BLaER1 (cell line): Measurements from ENCODE around the gene TRIML1.
"Not testable (repeated sequence)": the region's sequence is repeated elsewhere in the genome, so short reads cannot be mapped to it uniquely, and the experiment has no call there.

ENCODE experiments used
- H3K27ac ChIP-seq: shearing (Covaris generic); formaldehyde crosslinking; 2 replicates; pipeline ENCODE4 v1.8.1; 2022
- H3K27me3 ChIP-seq: shearing (Covaris generic); formaldehyde crosslinking; 2 replicates; pipeline ENCODE4 v1.8.1; 2022
- H3K36me3 ChIP-seq: shearing (Covaris generic); formaldehyde crosslinking; 2 replicates; pipeline ENCODE4 v1.8.1; 2022
- H3K4me1 ChIP-seq: shearing (Covaris generic); formaldehyde crosslinking; 2 replicates; pipeline ENCODE4 v1.8.1; 2022
- H3K4me2 ChIP-seq: shearing (Covaris generic); formaldehyde crosslinking; 2 replicates; pipeline ENCODE4 v1.8.1; 2022
- H3K4me3 ChIP-seq: shearing (Covaris generic); formaldehyde crosslinking; 2 replicates; pipeline ENCODE4 v1.8.1; 2022
- H3K9ac ChIP-seq: shearing (Covaris generic); formaldehyde crosslinking; 2 replicates; pipeline ENCODE4 v1.8.1; 2022
- H3K9me3 ChIP-seq: shearing (Covaris generic); formaldehyde crosslinking; 2 replicates; pipeline ENCODE4 v1.8.1; 2022
- H4K20me1 ChIP-seq: shearing (Covaris generic); formaldehyde crosslinking; 2 replicates; pipeline ENCODE4 v1.8.1; 2022
- Cebpa-rat ChIP-seq: shearing (Covaris generic); IDR thresholded peaks from 2 replicates; pipeline ENCODE4 v1.8.1; 2022

The TRIML1 gene

GRCh38 chr4:188147176-188147575 is 7.9 kb downstream of the TRIML1 start:
- no peak overlapping the region for H3K4me3 ChIP-seq
- TF ChIP-seq Cebpa-rat, result no peak
- H3K27me3 ChIP-seq, result no peaks in the 10 kb centered on the region
- H3K4me2 ChIP-seq, result no peak overlapping the region
- no peak overlapping the region for H3K9ac ChIP-seq
- no peak overlapping the region for H3K27ac ChIP-seq
- H3K9me3 ChIP-seq, result peaks cover 26% of the 10 kb centered on the region
- H3K4me1 ChIP-seq, result no peaks in the 10 kb centered on the region
- no peaks in the 10 kb centered on the region for H4K20me1 ChIP-seq
- H3K36me3 ChIP-seq, result no peaks in the 10 kb centered on the region

GRCh38 chr4:188147776-188148175 is 8.5 kb downstream of the TRIML1 start:
- H3K36me3 ChIP-seq, result no peaks in the 10 kb centered on the region
- H3K9ac ChIP-seq, result no peak overlapping the region
- no peak for TF ChIP-seq Cebpa-rat
- H3K4me1 ChIP-seq, result no peaks in the 10 kb centered on the region
- H3K4me3 ChIP-seq, result no peak overlapping the region
- H4K20me1 ChIP-seq, result no peaks in the 10 kb centered on the region
- no peak overlapping the region for H3K27ac ChIP-seq
- H3K4me2 ChIP-seq, result no peak overlapping the region
- peaks cover 26% of the 10 kb centered on the region for H3K9me3 ChIP-seq
- H3K27me3 ChIP-seq, result no peaks in the 10 kb centered on the region

- Histone ChIP-seq H4K20me1 (no peaks in the 10 kb centered on the region), H3K4me1 (no peaks in the 10 kb centered on the region), H3K4me2 (no peak overlapping the region), H3K27ac (no peak overlapping the region), H3K9ac (no peak overlapping the region), H3K4me3 (no peak overlapping the region), H3K36me3 (no peaks in the 10 kb centered on the region), H3K27me3 (no peaks in the 10 kb centered on the region), H3K9me3 (peaks cover 17% of the 10 kb centered on the region)
- no peak for TF ChIP-seq Cebpa-rat
Observed at GRCh38 chr4:188154668-188155405, 15.6 kb downstream of the TRIML1 start.

- no peak for TF ChIP-seq Cebpa-rat
- peaks cover 8% of the 10 kb centered on the region; the same call in 1 of the 2 replicates for H3K9me3 ChIP-seq
Observed at GRCh38 chr4:188158336-188158735, 19.1 kb downstream of the TRIML1 start.

GRCh38 chr4:188159513-188160226 is 20.4 kb downstream of the TRIML1 start:
- not testable (repeated sequence) for H3K9me3 ChIP-seq, H3K36me3 ChIP-seq, H3K9ac ChIP-seq, H3K4me1 ChIP-seq, H4K20me1 ChIP-seq, H3K27ac ChIP-seq, H3K27me3 ChIP-seq, H3K4me3 ChIP-seq, H3K4me2 ChIP-seq

More at GRCh38 chr4:188158336-188158735, 19.1 kb downstream of the TRIML1 start:
- Histone ChIP-seq H4K20me1 (no peaks in the 10 kb centered on the region), H3K36me3 (no peaks in the 10 kb centered on the region), H3K27me3 (no peaks in the 10 kb centered on the region), H3K4me1 (no peaks in the 10 kb centered on the region), H3K9ac (no peak overlapping the region), H3K4me3 (no peak overlapping the region), H3K4me2 (no peak overlapping the region), H3K27ac (no peak overlapping the region)

- Histone ChIP-seq H4K20me1 (no peaks in the 10 kb centered on the region), H3K4me3 (no peak overlapping the region), H3K27me3 (no peaks in the 10 kb centered on the region), H3K9me3 (no peaks in the 10 kb centered on the region), H3K9ac (no peak overlapping the region), H3K27ac (no peak overlapping the region), H3K4me2 (no peak overlapping the region), H3K36me3 (no peaks in the 10 kb centered on the region), H3K4me1 (no peaks in the 10 kb centered on the region)
- TF ChIP-seq Cebpa-rat, result no peak
Observed at GRCh38 chr4:188160406-188160805, 21.2 kb downstream of the TRIML1 start.

- Histone ChIP-seq H3K4me3 (no peak overlapping the region), H3K4me2 (no peak overlapping the region), H4K20me1 (no peaks in the 10 kb centered on the region), H3K4me1 (no peaks in the 10 kb centered on the region), H3K27me3 (no peaks in the 10 kb centered on the region), H3K27ac (no peak overlapping the region), H3K9ac (no peak overlapping the region), H3K9me3 (no peaks in the 10 kb centered on the region), H3K36me3 (no peaks in the 10 kb centered on the region)
- TF ChIP-seq Cebpa-rat, result no peak
Observed at GRCh38 chr4:188161167-188161566, 21.9 kb downstream of the TRIML1 start.

- no peaks in the 10 kb centered on the region for H4K20me1 ChIP-seq
Observed at GRCh38 chr4:188162698-188163097, 23.5 kb downstream of the TRIML1 start.

GRCh38 chr4:188168726-188169373 is 29.6 kb downstream of the TRIML1 start:
- no peaks in the 10 kb centered on the region for H3K4me1 ChIP-seq
- no peak overlapping the region for H3K4me2 ChIP-seq
- H3K9me3 ChIP-seq, result no peaks in the 10 kb centered on the region
- H3K9ac ChIP-seq, result no peak overlapping the region
- H3K27ac ChIP-seq, result no peak overlapping the region
- no peaks in the 10 kb centered on the region for H3K27me3 ChIP-seq
- no peaks in the 10 kb centered on the region for H3K36me3 ChIP-seq
- H4K20me1 ChIP-seq, result no peaks in the 10 kb centered on the region
- no peak for TF ChIP-seq Cebpa-rat
- no peak overlapping the region for H3K4me3 ChIP-seq

More at GRCh38 chr4:188162698-188163097, 23.5 kb downstream of the TRIML1 start:
- TF ChIP-seq Cebpa-rat, result no peak
- no peaks in the 10 kb centered on the region for H3K36me3 ChIP-seq
- no peak overlapping the region for H3K9ac ChIP-seq
- no peaks in the 10 kb centered on the region for H3K4me1 ChIP-seq
- no peak overlapping the region for H3K4me3 ChIP-seq
- no peak overlapping the region for H3K27ac ChIP-seq
- H3K27me3 ChIP-seq, result no peaks in the 10 kb centered on the region
- H3K9me3 ChIP-seq, result no peaks in the 10 kb centered on the region
- H3K4me2 ChIP-seq, result no peak overlapping the region

- Histone ChIP-seq H3K4me2 (no peak overlapping the region), H3K4me1 (no peaks in the 10 kb centered on the region), H3K4me3 (no peak overlapping the region), H4K20me1 (no peaks in the 10 kb centered on the region), H3K27me3 (no peaks in the 10 kb centered on the region), H3K9ac (no peak overlapping the region), H3K27ac (no peak overlapping the region), H3K9me3 (no peaks in the 10 kb centered on the region), H3K36me3 (no peaks in the 10 kb centered on the region)
- no peak for TF ChIP-seq Cebpa-rat
Observed at GRCh38 chr4:188171551-188171950, 32.3 kb downstream of the TRIML1 start.
